IMR-90 (cell line): ENCODE data around the gene ZAR1. TPM values are rescaled to one million over a fixed set of nuclear protein-coding genes. Genes with fewer than 3 reads are reported as not detected.

Experiments used
- ATAC-seq: fragments of 200-7000 bp; cut with Tn5 transposase; 2 replicates; pipeline ENCODE4 v1.9.1; 2020; ENCODE audit warnings: low read depth, mild to moderate bottlenecking, moderate library complexity
- BruUV-seq: library from RNA; stranded (reverse); fragments of 400-500 nt; replicated peaks from 2 replicates; lab custom pipeline; 2021; lab: Mats Ljungman, UMichigan
- CTCF ChIA-PET: fragments of 300-600 bp; formaldehyde crosslinking; extraction: SDS; loops from one replicate; lab custom pipeline; 2021; ENCODE audit warnings: antibody characterized with exemption; lab: Yijun Ruan, JAX
- POLR2A ChIA-PET: fragments of 300-600 bp; sonication (Branson Sonifier 250); formaldehyde crosslinking; loops from one replicate; lab custom pipeline; 2022; ENCODE audit warnings: antibody characterized with exemption; ENCODE audit not compliant: unreplicated experiment; lab: Charles Lee
- DNase-seq: peaks from one replicate; pipeline ENCODE4 v3.0.0; 2013
- H2AFZ ChIP-seq: replicated peaks from 2 replicates; pipeline ENCODE3; 2013; ENCODE audit warnings: low read length, mild to moderate bottlenecking; ENCODE audit not compliant: poor library complexity
- H2AK5ac ChIP-seq: 2 replicates; pipeline ENCODE4 v1.6.1; 2013; ENCODE audit warnings: low read depth, low read length, inconsistent platforms
- H2AK9ac ChIP-seq: replicated peaks from 2 replicates; pipeline ENCODE3; 2013; ENCODE audit warnings: mild to moderate bottlenecking, low read depth, low read length, moderate library complexity; ENCODE audit not compliant: poor library complexity
- H2BK120ac ChIP-seq: 2 replicates; pipeline ENCODE4 v1.6.1; 2013; ENCODE audit warnings: low read depth, low read length, inconsistent platforms
- H2BK15ac ChIP-seq: 3 replicates; pipeline ENCODE4 v1.6.1; 2013; ENCODE audit warnings: low read depth, low read length, inconsistent platforms
- H2BK20ac ChIP-seq: 2 replicates; pipeline ENCODE4 v1.6.1; 2013; ENCODE audit warnings: low read depth, mild to moderate bottlenecking, inconsistent platforms, low read length, moderate library complexity
- H2BK5ac ChIP-seq: 2 replicates; pipeline ENCODE4 v1.6.1; 2013; ENCODE audit warnings: mild to moderate bottlenecking, low read depth, low read length, inconsistent platforms; ENCODE audit not compliant: poor library complexity, severe bottlenecking
- H3K14ac ChIP-seq: replicated peaks from 2 replicates; pipeline ENCODE4 v1.6.1; 2013; ENCODE audit warnings: low read depth, low read length, inconsistent platforms
- H3K18ac ChIP-seq: 2 replicates; pipeline ENCODE4 v1.6.1; 2013; ENCODE audit warnings: low read depth, low read length, control low read depth
- H3K23ac ChIP-seq: 2 replicates; pipeline ENCODE4 v1.6.1; 2013; ENCODE audit warnings: low read depth, low read length, inconsistent platforms
- H3K27ac ChIP-seq: 2 replicates; pipeline ENCODE4 v1.5.1; 2013; ENCODE audit warnings: mild to moderate bottlenecking, control low read depth, low read length; ENCODE audit not compliant: insufficient read depth
- H3K27me3 ChIP-seq: 2 replicates; pipeline ENCODE4 v1.6.1; 2013; ENCODE audit warnings: low read length; ENCODE audit not compliant: control insufficient read depth, insufficient read depth
- H3K36me3 ChIP-seq: 2 replicates; pipeline ENCODE4 v1.6.1; 2013; ENCODE audit warnings: low read length, mixed read lengths; ENCODE audit not compliant: control insufficient read depth, insufficient read depth
- H3K4ac ChIP-seq: 2 replicates; pipeline ENCODE4 v1.6.1; 2013; ENCODE audit warnings: low read depth, low read length, inconsistent platforms
- H3K4me1 ChIP-seq: 2 replicates; pipeline ENCODE4 v1.6.1; 2013; ENCODE audit warnings: low read length, mixed read lengths; ENCODE audit not compliant: control insufficient read depth, insufficient read depth
- H3K4me2 ChIP-seq: 2 replicates; pipeline ENCODE4 v1.6.1; 2013; ENCODE audit warnings: low read depth, mild to moderate bottlenecking, control low read depth, low read length, moderate library complexity
- H3K4me3 ChIP-seq: 2 replicates; pipeline ENCODE4 v1.5.1; 2013; ENCODE audit warnings: low read depth, mild to moderate bottlenecking, control low read depth, low read length, moderate library complexity; ENCODE audit not compliant: insufficient read depth
- H3K56ac ChIP-seq: 2 replicates; pipeline ENCODE4 v1.6.1; 2013; ENCODE audit warnings: low read length, inconsistent platforms; ENCODE audit not compliant: insufficient read depth; ENCODE audit errors: extremely low read depth
- H3K79me1 ChIP-seq, 2 experiments: 2 replicates each; pipeline ENCODE4 v1.6.1; 2013; ENCODE audit warnings: low read length in 2 of 2, inconsistent platforms in 1 of 2, low read depth in 1 of 2
- H3K9ac ChIP-seq: 2 replicates; pipeline ENCODE4 v1.6.1; 2013; ENCODE audit warnings: low read depth, low read length, control low read depth
- H3K9me1 ChIP-seq: 2 replicates; pipeline ENCODE4 v1.6.1; 2013; ENCODE audit warnings: low read length, inconsistent platforms; ENCODE audit not compliant: insufficient read depth
- H3K9me3 ChIP-seq: 2 replicates; pipeline ENCODE4 v1.6.1; 2013; ENCODE audit warnings: low read length; ENCODE audit not compliant: control insufficient read depth, insufficient read depth
- H4K20me1 ChIP-seq: 2 replicates; pipeline ENCODE4 v1.6.1; 2013; ENCODE audit warnings: low read length, inconsistent platforms; ENCODE audit not compliant: insufficient read depth
- H4K5ac ChIP-seq: 2 replicates; pipeline ENCODE4 v1.6.1; 2013; ENCODE audit warnings: mild to moderate bottlenecking, low read depth, low read length, control low read depth
- H4K8ac ChIP-seq, 2 experiments: 2 replicates each; pipeline ENCODE4 v1.6.1; 2013; ENCODE audit warnings: low read depth in 2 of 2, low read length in 2 of 2, control low read depth in 1 of 2, inconsistent platforms in 1 of 2
- H4K91ac ChIP-seq: 2 replicates; pipeline ENCODE4 v1.6.1; 2013; ENCODE audit warnings: low read depth, low read length, inconsistent platforms; ENCODE audit not compliant: insufficient read depth
- BHLHE40 ChIP-seq: fragments of 150-350 bp; IDR thresholded peaks from 2 replicates; pipeline ENCODE4 v1.6.1; 2016; ENCODE audit warnings: mild to moderate bottlenecking, low read depth, low read length
- CEBPB ChIP-seq: IDR thresholded peaks from 2 replicates; pipeline ENCODE4 v1.6.1; 2012; ENCODE audit warnings: low read depth, low read length, improper control_type of control experiment
- CHD1 ChIP-seq: IDR thresholded peaks from 2 replicates; pipeline ENCODE4 v1.6.1; 2012; ENCODE audit warnings: low read depth, low read length, improper control_type of control experiment
- FOS ChIP-seq: fragments of 150-350 bp; IDR thresholded peaks from 2 replicates; pipeline ENCODE4 v1.6.1; 2016; ENCODE audit warnings: low read depth, low read length
- MAFK ChIP-seq: IDR thresholded peaks from 2 replicates; pipeline ENCODE4 v1.6.1; 2012; ENCODE audit warnings: low read depth, low read length, improper control_type of control experiment
- MAZ ChIP-seq: IDR thresholded peaks from 2 replicates; pipeline ENCODE4 v1.6.1; 2012; ENCODE audit warnings: low read depth, mild to moderate bottlenecking, low read length, improper control_type of control experiment, moderate library complexity, borderline replicate concordance
- MXI1 ChIP-seq: IDR thresholded peaks from 2 replicates; pipeline ENCODE4 v1.6.1; 2012; ENCODE audit warnings: low read depth, mild to moderate bottlenecking, low read length, moderate library complexity, borderline replicate concordance
- NFE2L2 ChIP-seq: fragments of 150-350 bp; IDR thresholded peaks from 2 replicates; pipeline ENCODE4 v1.6.1; 2016; ENCODE audit warnings: low read depth, mild to moderate bottlenecking, low read length
- POLR2A ChIP-seq: IDR thresholded peaks from 2 replicates; pipeline ENCODE4 v1.6.1; 2012; ENCODE audit warnings: mild to moderate bottlenecking, low read depth, low read length
- RAD21 ChIP-seq: IDR thresholded peaks from 2 replicates; pipeline ENCODE4 v1.6.1; 2012; ENCODE audit warnings: low read length, improper control_type of control experiment
- RCOR1 ChIP-seq: IDR thresholded peaks from 2 replicates; pipeline ENCODE4 v1.6.1; 2012; ENCODE audit warnings: mild to moderate bottlenecking, low read length, improper control_type of control experiment; ENCODE audit not compliant: insufficient replicate concordance
- RFX5 ChIP-seq: IDR thresholded peaks from 2 replicates; pipeline ENCODE4 v1.8.0; 2012; ENCODE audit warnings: low read depth, mild to moderate bottlenecking, low read length, moderate library complexity
- SMC3 ChIP-seq: fragments of 150-350 bp; IDR thresholded peaks from 2 replicates; pipeline ENCODE4 v1.6.1; 2016; ENCODE audit warnings: low read depth, mild to moderate bottlenecking, antibody characterized with exemption, low read length, moderate library complexity
- WGBS, 2 experiments: methylation state at CpG; one replicate each; pipeline versions ENCODE4 v1.1.5 to v1.1.7; 2013; ENCODE audit warnings: missing lambda C conversion rate in 2 of 2; ENCODE audit not compliant: insufficient read length in 1 of 2; ENCODE audit errors: extremely low coverage in 2 of 2; 5-methylcytosine and 5-hydroxymethylcytosine counted together
- dilution Hi-C: fragments of 300-500 bp; cut with HindIII; formaldehyde crosslinking; loops from one replicate; pipeline ENCODE4 v1.14.3; 2018; ENCODE audit warnings: low sequenced_read_pairs; ENCODE audit not compliant: unreplicated experiment
- in situ Hi-C: fragments of 300-500 bp; cut with MboI; formaldehyde crosslinking; loops from 3 replicates; pipeline ENCODE4 v1.14.3; 2019; ENCODE audit warnings: low sequenced_read_pairs, inconsistent platforms, mixed read lengths
- intact Hi-C: fragments of 100-400 bp; cut with micrococcal nuclease; formaldehyde crosslinking; loops from 2 replicates; pipeline ENCODE4 v1.10.0; 2022
- polyA plus RNA-seq, 3 experiments: library from polyadenylated mRNA; depleted of rRNA; stranded (reverse); fragments of >200 nt; gene quantifications; 2 replicates each; pipeline ENCODE4 v1.2.3, GENCODE V29; 2012; ENCODE audit warnings: low replicate concordance in 1 of 3
- total RNA-seq: library from RNA; depleted of rRNA; stranded (reverse); fragments of >200 nt; gene quantifications from 2 replicates; pipeline ENCODE4 v1.2.3, GENCODE V29; 2012
- TF ChIP-seq, protein P1 (sequence below): fragments of 150-350 bp; IDR thresholded peaks from 2 replicates; pipeline ENCODE4 v1.6.1; 2016; ENCODE audit warnings: low read depth, mild to moderate bottlenecking, low read length, moderate library complexity, borderline replicate concordance
- TF ChIP-seq, protein P2 (sequence below): fragments of 150-350 bp; IDR thresholded peaks from 2 replicates; pipeline ENCODE4 v1.6.1; 2017; ENCODE audit warnings: mild to moderate bottlenecking, antibody characterized with exemption, low read length, low read depth
- TF ChIP-seq, protein P3 (sequence below): conservative IDR thresholded peaks from 2 replicates; pipeline ENCODE4 v1.5.1; 2012; ENCODE audit warnings: mild to moderate bottlenecking, low read depth, low read length, improper control_type of control experiment

ZAR1 gene
- total and polyA plus RNA-seq, 2 of the 4 experiments (the other 2 are of a cell fraction), result not detected

DNA sequence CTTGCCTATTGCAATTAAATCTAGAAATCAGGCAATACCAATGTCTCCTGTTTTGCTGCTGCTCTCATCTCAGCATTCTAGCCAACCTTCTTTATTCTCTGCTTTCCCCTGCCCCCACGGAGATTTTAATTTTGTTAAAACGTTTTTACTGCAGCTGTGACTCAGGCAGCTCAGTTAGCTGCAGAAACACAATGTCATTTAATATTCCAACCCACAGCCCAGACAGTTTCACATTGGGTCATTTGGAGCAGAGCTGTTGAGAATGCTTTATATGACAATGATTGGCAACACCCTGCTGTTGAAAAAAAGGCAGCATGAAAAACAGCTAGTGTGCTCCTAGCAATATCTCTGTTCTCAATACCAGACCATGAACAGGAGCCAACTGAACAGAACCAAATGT is 19.5 kb upstream of the ZAR1 start:
- in situ Hi-C loops (no loop called here), intact Hi-C loops (no loop called here), dilution Hi-C loops (no loop called here)
- no peak overlapping the region for H4K8ac ChIP-seq
- WGBS, 2 experiments, result no CpG with 5 or more reads among the region's 2 CpGs
- DNase-seq (no peak), ATAC-seq (no peak; the same call in 1 of the 2 replicates)
- no peak overlapping the region for H3K23ac ChIP-seq
- H2BK120ac ChIP-seq, result no peak overlapping the region
- H3K9ac ChIP-seq, result no peak overlapping the region
- POLR2A ChIA-PET, result no interaction called here
- H3K79me1 ChIP-seq, result no peaks in the 10 kb centered on the region
- H3K4ac ChIP-seq, result no peak overlapping the region
- H2BK5ac ChIP-seq, result no peak overlapping the region
- no peak overlapping the region for H2AK5ac ChIP-seq
- BruUV-seq, result no TSS peak
- H3K14ac ChIP-seq, result no peak overlapping the region
- H2AK9ac ChIP-seq, result no peak overlapping the region
- no peaks in the 10 kb centered on the region for H3K9me3 ChIP-seq
- H4K20me1 ChIP-seq, result no peaks in the 10 kb centered on the region
- no peak overlapping the region for H3K4me3 ChIP-seq
- no peaks in the 10 kb centered on the region for H3K4me1 ChIP-seq
- H4K5ac ChIP-seq, result no peak overlapping the region
- CTCF ChIA-PET, result no interaction called here
- no peaks in the 10 kb centered on the region for H3K9me1 ChIP-seq
- no peak overlapping the region; the same call in 1 of the 2 replicates for H3K4me2 ChIP-seq
- TF ChIP-seq RFX5 (no peak), FOS (no peak), CEBPB (no peak), BHLHE40 (no peak), SMC3 (no peak), POLR2A (no peak), MXI1 (no peak), RAD21 (no peak), RCOR1 (no peak), MAZ (no peak), MAFK (no peak), CHD1 (no peak), NFE2L2 (no peak)
- TF ChIP-seq, protein P1, sequence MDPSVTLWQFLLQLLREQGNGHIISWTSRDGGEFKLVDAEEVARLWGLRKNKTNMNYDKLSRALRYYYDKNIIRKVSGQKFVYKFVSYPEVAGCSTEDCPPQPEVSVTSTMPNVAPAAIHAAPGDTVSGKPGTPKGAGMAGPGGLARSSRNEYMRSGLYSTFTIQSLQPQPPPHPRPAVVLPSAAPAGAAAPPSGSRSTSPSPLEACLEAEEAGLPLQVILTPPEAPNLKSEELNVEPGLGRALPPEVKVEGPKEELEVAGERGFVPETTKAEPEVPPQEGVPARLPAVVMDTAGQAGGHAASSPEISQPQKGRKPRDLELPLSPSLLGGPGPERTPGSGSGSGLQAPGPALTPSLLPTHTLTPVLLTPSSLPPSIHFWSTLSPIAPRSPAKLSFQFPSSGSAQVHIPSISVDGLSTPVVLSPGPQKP, result no peak
- TF ChIP-seq, protein P2, sequence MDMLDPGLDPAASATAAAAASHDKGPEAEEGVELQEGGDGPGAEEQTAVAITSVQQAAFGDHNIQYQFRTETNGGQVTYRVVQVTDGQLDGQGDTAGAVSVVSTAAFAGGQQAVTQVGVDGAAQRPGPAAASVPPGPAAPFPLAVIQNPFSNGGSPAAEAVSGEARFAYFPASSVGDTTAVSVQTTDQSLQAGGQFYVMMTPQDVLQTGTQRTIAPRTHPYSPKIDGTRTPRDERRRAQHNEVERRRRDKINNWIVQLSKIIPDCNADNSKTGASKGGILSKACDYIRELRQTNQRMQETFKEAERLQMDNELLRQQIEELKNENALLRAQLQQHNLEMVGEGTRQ, result no peak
- TF ChIP-seq, protein P3, sequence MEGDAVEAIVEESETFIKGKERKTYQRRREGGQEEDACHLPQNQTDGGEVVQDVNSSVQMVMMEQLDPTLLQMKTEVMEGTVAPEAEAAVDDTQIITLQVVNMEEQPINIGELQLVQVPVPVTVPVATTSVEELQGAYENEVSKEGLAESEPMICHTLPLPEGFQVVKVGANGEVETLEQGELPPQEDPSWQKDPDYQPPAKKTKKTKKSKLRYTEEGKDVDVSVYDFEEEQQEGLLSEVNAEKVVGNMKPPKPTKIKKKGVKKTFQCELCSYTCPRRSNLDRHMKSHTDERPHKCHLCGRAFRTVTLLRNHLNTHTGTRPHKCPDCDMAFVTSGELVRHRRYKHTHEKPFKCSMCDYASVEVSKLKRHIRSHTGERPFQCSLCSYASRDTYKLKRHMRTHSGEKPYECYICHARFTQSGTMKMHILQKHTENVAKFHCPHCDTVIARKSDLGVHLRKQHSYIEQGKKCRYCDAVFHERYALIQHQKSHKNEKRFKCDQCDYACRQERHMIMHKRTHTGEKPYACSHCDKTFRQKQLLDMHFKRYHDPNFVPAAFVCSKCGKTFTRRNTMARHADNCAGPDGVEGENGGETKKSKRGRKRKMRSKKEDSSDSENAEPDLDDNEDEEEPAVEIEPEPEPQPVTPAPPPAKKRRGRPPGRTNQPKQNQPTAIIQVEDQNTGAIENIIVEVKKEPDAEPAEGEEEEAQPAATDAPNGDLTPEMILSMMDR, result no peak
- no peak overlapping the region for H3K56ac ChIP-seq
- H3K27ac ChIP-seq, result no peak overlapping the region
- H4K91ac ChIP-seq, result no peak overlapping the region
- H3K27me3 ChIP-seq, result peaks cover 1% of the 10 kb centered on the region
- no peak overlapping the region for H3K18ac ChIP-seq
- H3K36me3 ChIP-seq, result no peaks in the 10 kb centered on the region
- no peak overlapping the region for H2BK15ac ChIP-seq
- no peak overlapping the region for H2AFZ ChIP-seq
- H2BK20ac ChIP-seq, result no peak overlapping the region
